Fibroblast of lung (primary cell): ENCODE results near the gene RHEB. TPM values are rescaled to one million over a fixed set of nuclear protein-coding genes. Genes with fewer than 3 reads are reported as not detected.

Source experiments
- DNase-seq, 2 donors: peaks; one replicate each; pipeline versions ENCODE4 v3.0.0 to v3.0.0-alpha.2; 2010; ENCODE audit warnings: low read depth in 2 of 2
- H2AFZ ChIP-seq: 2 replicates; pipeline ENCODE4 v1.5.1; 2012; ENCODE audit warnings: low read length, control low read depth, inconsistent platforms
- H3K27ac ChIP-seq: 2 replicates; pipeline ENCODE4 v1.5.1; 2011; ENCODE audit warnings: low read length, control low read depth; ENCODE audit not compliant: insufficient read depth
- H3K27me3 ChIP-seq: 2 replicates; pipeline ENCODE4 v1.5.1; 2011; ENCODE audit warnings: mild to moderate bottlenecking, low read length; ENCODE audit not compliant: control insufficient read depth, insufficient read depth
- H3K36me3 ChIP-seq: 2 replicates; pipeline ENCODE4 v1.5.1; 2011; ENCODE audit warnings: low read length; ENCODE audit not compliant: control insufficient read depth, insufficient read depth
- H3K4me1 ChIP-seq: 2 replicates; pipeline ENCODE4 v1.5.1; 2011; ENCODE audit warnings: low read length; ENCODE audit not compliant: control insufficient read depth, insufficient read depth; ENCODE audit errors: extremely low read depth
- H3K4me2 ChIP-seq: 2 replicates; pipeline ENCODE4 v1.5.1; 2011; ENCODE audit warnings: low read length, control low read depth; ENCODE audit not compliant: insufficient read depth; ENCODE audit errors: extremely low read depth
- H3K4me3 ChIP-seq, 4 experiments: fragments of 200-600 bp in 1 of 4; sonication (generic) in 1 of 4; replicated peaks in 1 of 4; 2 replicates each; pipeline ENCODE4 v1.5.1; 2011 to 2016; ENCODE audit warnings: low read length in 4 of 4, low read depth in 3 of 4, mild to moderate bottlenecking in 3 of 4, control low read depth in 2 of 4, inconsistent platforms in 1 of 4, mixed read lengths in 1 of 4; ENCODE audit not compliant: insufficient read depth in 1 of 4; ENCODE audit errors: control extremely low read depth in 1 of 4
- H3K79me2 ChIP-seq: 2 replicates; pipeline ENCODE4 v1.5.1; 2012; ENCODE audit warnings: mild to moderate bottlenecking, low read length, inconsistent platforms; ENCODE audit not compliant: control insufficient read depth, insufficient read depth
- H3K9ac ChIP-seq: 2 replicates; pipeline ENCODE4 v1.5.1; 2011; ENCODE audit warnings: mild to moderate bottlenecking, low read length, control low read depth; ENCODE audit not compliant: insufficient read depth
- H3K9me3 ChIP-seq: 2 replicates; pipeline ENCODE4 v1.5.1; 2012; ENCODE audit warnings: low read depth, low read length; ENCODE audit not compliant: control insufficient read depth, insufficient read depth
- H4K20me1 ChIP-seq: 2 replicates; pipeline ENCODE4 v1.5.1; 2011; ENCODE audit warnings: low read length; ENCODE audit not compliant: control insufficient read depth, insufficient read depth; ENCODE audit errors: extremely low read depth
- EZH2 ChIP-seq: IDR thresholded peaks from 2 replicates; pipeline ENCODE4 v1.5.1; 2012; ENCODE audit warnings: low read length, control low read depth, mild to moderate bottlenecking; ENCODE audit errors: missing control alignments
- polyA plus RNA-seq, 2 donors: library from polyadenylated mRNA; depleted of rRNA in 1 of 2; stranded (reverse) in 1 of 2; unstranded in 1 of 2; fragments of >200 nt; gene quantifications; 2 replicates each; pipeline ENCODE4 v1.2.1, GENCODE V29; 2011 to 2012; ENCODE audit warnings: missing spikeins in 1 of 2
- total RNA-seq: library from RNA; depleted of rRNA; stranded (reverse); fragments of >200 nt; gene quantifications from 2 replicates; pipeline ENCODE4 v1.2.1, GENCODE V29; 2014
- TF ChIP-seq, protein P1 (sequence below), 2 donors: IDR thresholded peaks in 1 of 2; conservative IDR thresholded peaks in 1 of 2; 1 replicate in 1 of 2; 2 replicates in 1 of 2; pipeline ENCODE4 v1.5.1; 2011 to 2012; ENCODE audit warnings: low read length in 2 of 2, control low read depth in 1 of 2, inconsistent platforms in 1 of 2, low read depth in 1 of 2, mild to moderate bottlenecking in 1 of 2

The RHEB gene
- total and polyA plus RNA-seq, 2 donors (not counting 1 experiment from before 2014, with no cell fraction given) = 81.4 to 135 TPM

DNA sequence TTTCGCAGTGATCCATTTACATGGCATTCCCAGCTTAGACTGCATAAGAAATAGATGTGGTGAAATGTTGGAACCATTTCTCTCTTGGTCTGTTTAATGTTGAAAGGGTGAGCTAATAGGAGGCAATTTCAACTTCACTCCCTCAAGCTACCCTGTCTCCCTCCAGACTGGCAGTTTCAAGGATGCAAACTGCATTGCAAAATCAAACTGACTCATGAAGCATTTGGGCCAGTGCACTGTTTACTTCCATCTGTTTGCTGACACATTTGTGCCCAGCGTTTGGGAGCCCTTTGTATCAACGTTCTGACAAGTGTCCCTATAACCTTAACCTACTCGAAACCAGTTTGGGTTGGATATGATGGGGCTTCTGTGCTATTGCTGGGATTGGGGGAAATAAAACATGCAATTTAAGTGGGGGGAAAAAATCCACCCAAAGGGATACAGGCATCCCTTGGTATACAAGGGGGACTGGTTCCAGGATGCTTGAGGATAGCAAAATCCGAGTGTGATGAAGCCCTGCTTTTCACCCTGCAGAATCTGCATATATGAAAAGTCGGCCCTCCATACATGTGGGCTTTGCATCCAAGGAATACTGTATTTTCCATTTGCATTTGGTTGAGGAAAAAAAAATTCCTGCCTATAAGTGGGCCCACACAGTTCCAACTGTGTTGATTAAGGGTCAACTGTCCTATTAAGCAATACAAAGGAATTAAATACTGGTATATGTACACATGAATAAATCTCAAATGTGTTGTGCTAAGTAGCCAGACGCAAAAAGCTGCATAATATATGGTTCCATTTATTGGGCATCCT is 15.6 kb downstream of the RHEB start:
- no peak overlapping the region for H3K27ac ChIP-seq

DNA sequence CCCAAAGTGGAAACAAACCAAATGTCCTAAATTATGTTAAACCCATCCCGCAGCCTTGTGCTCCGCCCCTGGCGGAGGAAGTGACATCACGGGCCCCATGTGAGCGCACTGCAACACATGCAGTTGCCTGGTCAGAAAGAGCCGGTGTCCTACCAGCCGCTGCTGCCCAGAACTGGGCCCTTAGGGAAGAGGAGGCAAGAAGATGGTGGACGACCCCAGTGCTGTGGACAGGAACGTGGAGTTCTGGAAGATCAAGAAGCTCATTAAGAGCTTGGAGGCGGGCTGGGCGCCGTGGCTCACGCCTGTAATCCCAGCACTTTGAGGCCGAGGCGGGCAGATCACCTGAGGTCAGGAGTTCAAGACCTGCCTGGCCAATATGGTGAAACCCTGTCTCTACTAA is 18.0 kb downstream of the RHEB start:
- H2AFZ ChIP-seq = no peak overlapping the region
- no peak overlapping the region for H3K4me3 ChIP-seq
- H3K9ac ChIP-seq = no peak overlapping the region
- H3K9me3 ChIP-seq = no peaks in the 10 kb centered on the region
- TF ChIP-seq, protein P1, sequence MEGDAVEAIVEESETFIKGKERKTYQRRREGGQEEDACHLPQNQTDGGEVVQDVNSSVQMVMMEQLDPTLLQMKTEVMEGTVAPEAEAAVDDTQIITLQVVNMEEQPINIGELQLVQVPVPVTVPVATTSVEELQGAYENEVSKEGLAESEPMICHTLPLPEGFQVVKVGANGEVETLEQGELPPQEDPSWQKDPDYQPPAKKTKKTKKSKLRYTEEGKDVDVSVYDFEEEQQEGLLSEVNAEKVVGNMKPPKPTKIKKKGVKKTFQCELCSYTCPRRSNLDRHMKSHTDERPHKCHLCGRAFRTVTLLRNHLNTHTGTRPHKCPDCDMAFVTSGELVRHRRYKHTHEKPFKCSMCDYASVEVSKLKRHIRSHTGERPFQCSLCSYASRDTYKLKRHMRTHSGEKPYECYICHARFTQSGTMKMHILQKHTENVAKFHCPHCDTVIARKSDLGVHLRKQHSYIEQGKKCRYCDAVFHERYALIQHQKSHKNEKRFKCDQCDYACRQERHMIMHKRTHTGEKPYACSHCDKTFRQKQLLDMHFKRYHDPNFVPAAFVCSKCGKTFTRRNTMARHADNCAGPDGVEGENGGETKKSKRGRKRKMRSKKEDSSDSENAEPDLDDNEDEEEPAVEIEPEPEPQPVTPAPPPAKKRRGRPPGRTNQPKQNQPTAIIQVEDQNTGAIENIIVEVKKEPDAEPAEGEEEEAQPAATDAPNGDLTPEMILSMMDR (conservative IDR thresholded peaks at IDR 0.05 in 1 of 2, IDR thresholded peaks at IDR 0.05 in 1 of 2; ENCODE audit: low read depth in 1 of 2, low read length in 2 of 2) = no peak
- no peak for TF ChIP-seq EZH2
- H4K20me1 ChIP-seq = no peaks in the 10 kb centered on the region
- no peak overlapping the region for H3K4me2 ChIP-seq
- no peaks in the 10 kb centered on the region for H3K27me3 ChIP-seq
- peaks cover 6% of the 10 kb centered on the region for H3K4me1 ChIP-seq
- H3K79me2 ChIP-seq = peaks cover 94% of the 10 kb centered on the region
- no peak overlapping the region for H3K27ac ChIP-seq
- no peak for DNase-seq
- no peaks in the 10 kb centered on the region for H3K36me3 ChIP-seq

More for the DNA sequence above, 15.6 kb downstream of the RHEB start:
- Histone ChIP-seq H3K27me3 (no peaks in the 10 kb centered on the region), H3K9ac (no peak overlapping the region), H3K4me3 (no peak overlapping the region), H3K79me2 (peaks cover 94% of the 10 kb centered on the region), H3K4me2 (peak overlapping the region; percentile 29), H3K9me3 (no peaks in the 10 kb centered on the region), H3K36me3 (no peaks in the 10 kb centered on the region), H3K4me1 (peaks cover 8% of the 10 kb centered on the region), H2AFZ (no peak overlapping the region), H4K20me1 (no peaks in the 10 kb centered on the region)
- DNase-seq = peak; percentile 72 to 97
- no peak for TF ChIP-seq EZH2
- TF ChIP-seq, protein P1 (conservative IDR thresholded peaks at IDR 0.05 in 1 of 2, IDR thresholded peaks at IDR 0.05 in 1 of 2; ENCODE audit: low read depth in 1 of 2, low read length in 2 of 2) = no peak

DNA sequence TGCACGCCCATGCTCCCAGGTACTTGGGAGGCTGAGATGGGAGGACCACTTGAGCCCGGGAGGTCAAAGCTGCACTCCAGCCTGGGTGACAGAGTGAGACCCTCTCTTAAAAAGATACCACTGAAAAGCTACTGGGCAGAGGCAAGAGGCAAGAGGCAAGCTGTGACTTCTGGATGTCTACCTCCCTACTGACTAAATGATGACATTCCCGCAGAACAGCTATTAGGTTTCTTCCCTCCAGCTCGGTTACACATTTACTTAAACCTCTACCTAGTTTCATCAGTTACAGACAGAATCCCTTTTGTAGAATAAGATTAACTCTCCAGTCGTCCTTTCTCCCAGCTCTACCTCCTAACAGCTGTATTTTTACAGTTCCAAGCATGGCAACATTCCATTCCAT is 21.2 kb downstream of the RHEB start:
- no peaks in the 10 kb centered on the region for H4K20me1 ChIP-seq
- no peak overlapping the region for H2AFZ ChIP-seq
- no peaks in the 10 kb centered on the region for H3K36me3 ChIP-seq
- DNase-seq = no peak
- H3K9ac ChIP-seq = no peak overlapping the region
- H3K79me2 ChIP-seq = peaks cover 98% of the 10 kb centered on the region
- H3K4me3 ChIP-seq = no peak overlapping the region
- no peaks in the 10 kb centered on the region for H3K27me3 ChIP-seq
- peaks cover 1% of the 10 kb centered on the region for H3K4me1 ChIP-seq
- H3K27ac ChIP-seq = no peak overlapping the region
- TF ChIP-seq, protein P1 (conservative IDR thresholded peaks at IDR 0.05 in 1 of 2, IDR thresholded peaks at IDR 0.05 in 1 of 2; ENCODE audit: low read depth in 1 of 2, low read length in 2 of 2) = no peak
- H3K9me3 ChIP-seq = no peaks in the 10 kb centered on the region
- H3K4me2 ChIP-seq = no peak overlapping the region
